Measurements from ENCODE around the gene TRMT2A. TPM values are rescaled to one million over a fixed set of nuclear protein-coding genes. Genes with fewer than 3 reads are reported as not detected.

Gene TRMT2A
- total RNA-seq, 4 donors from 2014 or later: 33.0 to 62.9 (median 46.7) TPM

DNA sequence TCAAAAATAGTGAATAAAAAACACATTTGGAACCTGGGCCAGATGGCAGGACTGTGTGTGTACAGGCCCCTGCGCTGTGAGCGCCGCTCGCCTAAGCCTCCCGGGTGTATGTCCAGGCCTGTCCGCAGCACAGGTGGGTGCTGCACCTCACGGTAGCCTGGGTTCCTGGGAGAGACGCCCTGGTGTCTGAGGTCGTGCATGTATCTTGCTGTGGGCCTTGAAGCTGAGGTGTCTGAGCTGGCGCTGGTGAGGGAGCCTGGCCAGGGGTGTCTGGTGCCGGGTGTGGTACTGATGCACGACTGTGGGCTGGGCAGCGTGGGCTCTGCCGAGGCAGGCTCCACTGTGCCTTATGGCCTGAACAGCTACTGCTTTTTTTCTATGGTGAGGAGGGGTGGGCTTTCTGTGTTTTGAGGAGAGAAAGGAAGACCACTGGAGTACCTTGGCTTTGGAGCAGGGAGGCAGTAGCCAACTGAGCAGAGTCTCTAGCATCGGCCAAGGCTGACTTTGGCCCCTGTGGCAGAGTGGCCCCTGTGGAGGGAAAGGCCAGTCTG is 10.4 kb upstream of the TRMT2A start:
- TF ChIP-seq, protein P1, sequence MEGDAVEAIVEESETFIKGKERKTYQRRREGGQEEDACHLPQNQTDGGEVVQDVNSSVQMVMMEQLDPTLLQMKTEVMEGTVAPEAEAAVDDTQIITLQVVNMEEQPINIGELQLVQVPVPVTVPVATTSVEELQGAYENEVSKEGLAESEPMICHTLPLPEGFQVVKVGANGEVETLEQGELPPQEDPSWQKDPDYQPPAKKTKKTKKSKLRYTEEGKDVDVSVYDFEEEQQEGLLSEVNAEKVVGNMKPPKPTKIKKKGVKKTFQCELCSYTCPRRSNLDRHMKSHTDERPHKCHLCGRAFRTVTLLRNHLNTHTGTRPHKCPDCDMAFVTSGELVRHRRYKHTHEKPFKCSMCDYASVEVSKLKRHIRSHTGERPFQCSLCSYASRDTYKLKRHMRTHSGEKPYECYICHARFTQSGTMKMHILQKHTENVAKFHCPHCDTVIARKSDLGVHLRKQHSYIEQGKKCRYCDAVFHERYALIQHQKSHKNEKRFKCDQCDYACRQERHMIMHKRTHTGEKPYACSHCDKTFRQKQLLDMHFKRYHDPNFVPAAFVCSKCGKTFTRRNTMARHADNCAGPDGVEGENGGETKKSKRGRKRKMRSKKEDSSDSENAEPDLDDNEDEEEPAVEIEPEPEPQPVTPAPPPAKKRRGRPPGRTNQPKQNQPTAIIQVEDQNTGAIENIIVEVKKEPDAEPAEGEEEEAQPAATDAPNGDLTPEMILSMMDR (IDR thresholded peaks at IDR 0.05; ENCODE audit: low read depth): no peak

DNA sequence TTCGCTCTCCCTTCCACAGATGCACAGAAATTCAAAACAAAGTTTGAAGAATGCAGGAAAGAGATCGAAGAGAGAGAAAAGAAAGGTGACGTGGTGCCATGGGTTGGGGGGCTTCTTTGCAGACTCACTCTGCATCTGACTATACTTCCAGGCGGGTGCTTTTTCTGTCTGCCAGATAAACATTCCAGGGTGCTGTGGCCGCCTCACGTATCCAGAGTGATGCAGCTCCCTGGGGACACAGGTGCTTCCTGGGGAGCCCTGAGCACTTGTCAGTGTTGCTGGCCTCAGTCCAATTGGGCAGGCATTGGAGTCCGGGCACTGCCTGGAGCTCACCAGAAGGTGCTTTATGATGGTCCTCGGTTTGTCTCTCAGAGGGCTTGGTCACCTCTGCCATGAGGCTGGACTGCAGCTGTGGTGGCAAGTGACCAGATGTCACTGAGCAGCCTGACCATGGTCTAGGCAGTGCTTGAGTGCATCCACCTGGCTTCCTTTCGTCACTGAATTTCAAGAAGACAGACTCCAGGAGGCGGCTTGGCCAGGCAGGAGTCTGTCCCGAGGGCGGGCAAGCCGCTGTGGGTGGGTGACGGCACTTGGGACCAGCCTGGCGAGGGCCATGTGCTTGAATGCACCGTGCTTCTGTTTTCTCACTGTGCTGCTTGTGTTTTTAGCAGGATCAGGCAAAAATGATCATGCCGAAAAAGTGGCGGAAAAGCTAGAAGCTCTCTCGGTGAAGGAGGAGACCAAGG is 9.4 kb upstream of the TRMT2A start:
- TF ChIP-seq, protein P1 (IDR thresholded peaks at IDR 0.05; ENCODE audit: low read depth): no peak

DNA sequence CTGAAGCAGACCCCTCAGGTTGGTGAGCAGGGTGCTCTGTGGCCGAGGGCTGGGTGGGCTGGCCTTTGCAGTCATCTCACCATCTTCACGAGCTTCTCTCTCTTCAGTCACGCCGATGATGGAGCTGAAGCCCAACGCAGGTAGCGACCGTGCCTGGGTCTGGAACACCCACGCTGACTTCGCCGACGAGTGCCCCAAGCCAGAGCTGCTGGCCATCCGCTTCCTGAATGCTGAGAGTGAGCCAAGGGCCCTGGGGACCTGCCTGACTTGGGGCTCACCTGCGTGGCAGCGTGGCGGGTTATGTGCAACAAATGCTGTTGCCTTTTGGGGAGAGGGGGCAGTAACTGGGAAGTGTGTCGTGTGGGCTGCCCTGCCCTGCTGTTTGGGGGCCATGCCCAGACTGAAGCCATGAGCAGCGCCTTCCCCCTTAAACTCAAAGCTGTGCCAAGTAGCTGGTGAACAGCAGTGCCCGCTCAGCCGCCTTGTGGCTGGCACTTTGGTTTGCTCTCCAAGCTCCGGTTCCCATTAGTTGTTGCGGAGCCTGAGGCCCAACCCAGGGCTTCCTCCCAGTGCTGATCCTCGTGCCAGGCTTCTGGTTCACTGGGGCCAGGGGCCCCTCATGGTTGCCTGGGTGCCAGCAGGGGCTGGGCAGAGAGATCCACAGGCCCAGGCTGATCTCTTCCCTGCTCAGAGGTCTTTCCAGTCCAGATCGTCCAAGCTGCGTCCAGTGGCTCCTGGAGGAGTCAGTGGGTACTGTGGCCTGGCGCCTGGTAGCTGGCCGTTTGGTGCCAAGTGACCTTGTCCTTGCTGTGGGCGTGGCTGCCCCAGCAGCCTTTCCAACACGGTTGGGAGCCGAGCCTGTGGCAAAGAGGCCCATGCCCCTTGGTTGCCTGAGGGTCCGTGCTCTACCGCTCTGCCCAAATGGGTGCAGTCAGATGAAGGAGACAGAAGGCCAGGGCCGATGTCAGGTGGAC is 8.5 kb upstream of the TRMT2A start:
- TF ChIP-seq, protein P1 (IDR thresholded peaks at IDR 0.05; ENCODE audit: low read depth): no peak

DNA sequence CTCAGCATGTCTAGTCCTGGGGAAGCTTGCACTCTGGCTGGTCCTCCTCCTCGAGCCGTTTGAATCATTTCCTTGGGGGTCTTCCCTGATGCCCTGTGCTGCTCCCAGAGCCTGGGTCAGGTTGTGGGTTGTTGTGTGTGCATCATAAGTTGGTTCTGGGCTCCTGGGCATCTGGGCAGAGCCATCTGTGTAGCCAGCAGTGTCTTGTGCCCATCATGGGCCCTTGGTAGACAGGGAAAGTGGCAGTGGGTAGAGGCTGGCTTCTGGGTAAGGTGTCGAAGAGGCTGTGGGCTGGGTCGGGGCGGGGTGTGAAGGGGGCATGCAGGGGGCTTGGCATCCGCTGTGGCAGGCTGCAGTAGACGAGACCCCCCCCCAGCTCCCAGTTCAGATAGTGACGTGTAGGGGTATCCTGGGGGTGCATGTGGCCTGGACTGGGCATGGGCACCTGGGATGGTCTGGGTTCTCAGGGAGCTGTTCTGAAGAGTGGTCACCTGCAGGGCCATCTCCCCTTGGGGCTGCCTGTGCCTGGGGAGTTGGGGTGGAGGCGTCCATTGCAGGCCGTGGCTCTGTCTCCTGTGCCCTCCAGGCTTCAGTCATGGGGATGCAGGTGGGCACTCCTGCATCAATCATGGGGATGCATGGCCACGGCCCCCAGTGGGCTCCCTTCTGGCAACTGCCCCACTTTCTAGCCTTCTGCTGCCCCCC is 7.2 kb upstream of the TRMT2A start:
- TF ChIP-seq, protein P1 (IDR thresholded peaks at IDR 0.05; ENCODE audit: low read depth): no peak

DNA sequence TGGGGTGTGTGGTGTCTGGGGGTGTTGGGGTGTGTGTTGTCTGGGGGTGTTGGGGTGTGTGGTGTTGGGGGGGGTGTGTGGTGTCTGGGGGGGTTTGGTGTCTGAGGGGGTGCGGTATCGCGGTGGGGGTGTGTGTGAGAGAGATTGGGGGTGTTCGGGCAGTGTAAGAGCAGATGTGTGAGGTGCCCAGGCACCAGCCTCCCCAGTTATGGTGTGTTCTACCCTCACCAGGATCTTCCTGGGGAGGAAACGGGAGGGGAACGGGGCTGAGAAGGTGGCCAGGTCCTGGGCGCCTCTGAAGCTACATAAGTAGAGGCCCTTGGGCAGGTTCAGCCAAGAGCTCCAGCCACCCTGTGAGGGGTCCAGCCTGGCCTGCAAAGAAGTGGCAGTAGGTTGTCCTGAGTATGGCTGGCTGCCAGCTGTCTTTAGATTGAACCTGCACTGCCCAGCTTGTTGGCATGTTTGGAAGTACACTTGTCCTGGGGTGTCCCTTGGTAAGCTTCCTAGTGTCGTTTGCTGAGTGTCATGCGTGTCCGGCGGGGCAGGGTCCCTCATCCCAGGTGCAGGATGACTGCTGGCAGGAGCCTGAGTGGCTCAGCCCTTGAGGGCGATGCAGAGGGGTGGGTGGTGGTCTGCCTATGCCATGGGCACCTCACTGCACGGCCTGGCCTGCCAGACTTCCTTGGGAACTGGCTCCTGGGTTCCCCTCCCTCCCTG is 6.5 kb upstream of the TRMT2A start:
- TF ChIP-seq, protein P1 (IDR thresholded peaks at IDR 0.05; ENCODE audit: low read depth): no peak

DNA sequence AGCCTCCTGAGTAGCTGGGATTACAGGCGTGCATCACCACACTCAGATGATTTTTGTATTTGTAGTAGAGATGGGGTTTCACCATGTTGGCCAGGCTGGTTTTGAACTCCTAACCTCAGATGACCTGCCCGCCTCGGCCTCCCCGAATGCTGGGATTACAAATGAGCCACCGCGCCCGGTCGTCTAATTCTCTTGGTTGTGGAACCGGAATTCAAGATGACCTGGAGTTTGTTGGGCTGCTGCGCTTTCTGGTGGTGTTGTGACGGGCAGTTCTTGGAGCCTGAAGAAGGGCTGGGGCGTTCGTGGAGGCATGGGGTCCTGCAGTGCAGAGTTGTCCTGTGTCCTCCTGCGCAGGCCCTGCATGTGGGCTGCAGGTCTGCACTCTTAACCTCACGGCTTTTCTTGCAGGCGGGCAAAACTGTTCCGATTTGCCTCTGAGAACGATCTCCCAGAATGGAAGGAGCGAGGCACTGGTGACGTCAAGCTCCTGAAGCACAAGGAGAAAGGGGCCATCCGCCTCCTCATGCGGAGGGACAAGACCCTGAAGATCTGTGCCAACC is 4.9 kb upstream of the TRMT2A start:
- TF ChIP-seq, protein P1 (IDR thresholded peaks at IDR 0.05; ENCODE audit: low read depth): no peak
